RWPE2 (cell line): ENCODE data around the gene TRPM1.

ENCODE experiments used
- ATAC-seq: fragments of 200-7000 bp; cut with Tn5 transposase; 3 replicates; pipeline ENCODE4 v1.9.1; 2021; ENCODE audit warnings: low read depth
- DNase-seq: peaks from one replicate; pipeline ENCODE4 v3.0.0-alpha.2; 2020; ENCODE audit warnings: low spot score
- H3K27ac ChIP-seq: fragments of 450-650 bp; 2 replicates; pipeline ENCODE4 v1.5.1; 2017; ENCODE audit warnings: mild to moderate bottlenecking; ENCODE audit not compliant: poor library complexity, severe bottlenecking
- H3K27me3 ChIP-seq: fragments of 250-450 bp; sonication (Bioruptor Pico); 2 replicates; pipeline ENCODE4 v1.5.1; 2021; ENCODE audit warnings: mild to moderate bottlenecking, moderate library complexity; ENCODE audit not compliant: insufficient read depth, poor library complexity, severe bottlenecking
- H3K36me3 ChIP-seq: fragments of 250-450 bp; sonication (Bioruptor Pico); 2 replicates; pipeline ENCODE4 v1.5.1; 2020; ENCODE audit warnings: low read depth, mild to moderate bottlenecking, moderate library complexity
- H3K4me1 ChIP-seq: fragments of 250-450 bp; sonication (Bioruptor Pico); 2 replicates; pipeline ENCODE4 v1.5.1; 2021; ENCODE audit warnings: mild to moderate bottlenecking, moderate library complexity; ENCODE audit not compliant: insufficient read depth, poor library complexity, severe bottlenecking
- H3K4me3 ChIP-seq: fragments of 250-450 bp; sonication (Bioruptor Pico); 2 replicates; pipeline ENCODE4 v1.5.1; 2021; ENCODE audit warnings: mild to moderate bottlenecking, moderate library complexity; ENCODE audit not compliant: severe bottlenecking
- H3K9me3 ChIP-seq: fragments of 250-450 bp; sonication (Bioruptor Pico); 2 replicates; pipeline ENCODE4 v1.5.1; 2021; ENCODE audit warnings: mild to moderate bottlenecking, moderate library complexity; ENCODE audit not compliant: severe bottlenecking
- TF ChIP-seq, protein P1 (sequence below): fragments of 450-650 bp; IDR thresholded peaks from one replicate; pipeline ENCODE4 v1.5.1; 2017; ENCODE audit warnings: mild to moderate bottlenecking, moderate library complexity; ENCODE audit not compliant: poor library complexity, severe bottlenecking

The TRPM1 gene

DNA sequence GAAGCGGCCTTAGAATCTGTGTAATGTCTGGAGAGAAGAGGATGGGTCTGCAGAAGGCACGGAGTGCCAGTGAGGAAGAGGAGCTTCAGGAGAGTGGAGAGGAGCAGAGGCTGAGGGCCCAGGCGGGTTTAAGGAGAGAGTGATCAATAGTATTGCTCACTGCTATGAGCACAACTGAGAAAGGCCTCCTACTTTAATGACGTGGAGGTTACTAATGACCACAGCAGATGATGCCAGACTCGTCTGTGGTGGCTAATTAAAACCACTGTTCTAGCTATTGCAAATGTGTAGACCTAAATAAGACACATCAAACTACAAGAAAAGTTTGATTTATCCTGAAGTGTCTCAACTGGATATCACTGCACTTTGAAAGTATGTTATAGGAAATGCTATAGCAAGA lies 143.3 kb downstream of the TRPM1 start:
- TF ChIP-seq, protein P1, sequence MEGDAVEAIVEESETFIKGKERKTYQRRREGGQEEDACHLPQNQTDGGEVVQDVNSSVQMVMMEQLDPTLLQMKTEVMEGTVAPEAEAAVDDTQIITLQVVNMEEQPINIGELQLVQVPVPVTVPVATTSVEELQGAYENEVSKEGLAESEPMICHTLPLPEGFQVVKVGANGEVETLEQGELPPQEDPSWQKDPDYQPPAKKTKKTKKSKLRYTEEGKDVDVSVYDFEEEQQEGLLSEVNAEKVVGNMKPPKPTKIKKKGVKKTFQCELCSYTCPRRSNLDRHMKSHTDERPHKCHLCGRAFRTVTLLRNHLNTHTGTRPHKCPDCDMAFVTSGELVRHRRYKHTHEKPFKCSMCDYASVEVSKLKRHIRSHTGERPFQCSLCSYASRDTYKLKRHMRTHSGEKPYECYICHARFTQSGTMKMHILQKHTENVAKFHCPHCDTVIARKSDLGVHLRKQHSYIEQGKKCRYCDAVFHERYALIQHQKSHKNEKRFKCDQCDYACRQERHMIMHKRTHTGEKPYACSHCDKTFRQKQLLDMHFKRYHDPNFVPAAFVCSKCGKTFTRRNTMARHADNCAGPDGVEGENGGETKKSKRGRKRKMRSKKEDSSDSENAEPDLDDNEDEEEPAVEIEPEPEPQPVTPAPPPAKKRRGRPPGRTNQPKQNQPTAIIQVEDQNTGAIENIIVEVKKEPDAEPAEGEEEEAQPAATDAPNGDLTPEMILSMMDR = no peak
- no peak for DNase-seq
- H3K27me3 ChIP-seq = no peaks in the 10 kb centered on the region
- no peaks in the 10 kb centered on the region for H3K9me3 ChIP-seq
- no peak overlapping the region for H3K4me3 ChIP-seq
- H3K27ac ChIP-seq = no peak overlapping the region
- H3K36me3 ChIP-seq = peaks cover 60% of the 10 kb centered on the region
- no peak for ATAC-seq
- peaks cover 29% of the 10 kb centered on the region for H3K4me1 ChIP-seq

DNA sequence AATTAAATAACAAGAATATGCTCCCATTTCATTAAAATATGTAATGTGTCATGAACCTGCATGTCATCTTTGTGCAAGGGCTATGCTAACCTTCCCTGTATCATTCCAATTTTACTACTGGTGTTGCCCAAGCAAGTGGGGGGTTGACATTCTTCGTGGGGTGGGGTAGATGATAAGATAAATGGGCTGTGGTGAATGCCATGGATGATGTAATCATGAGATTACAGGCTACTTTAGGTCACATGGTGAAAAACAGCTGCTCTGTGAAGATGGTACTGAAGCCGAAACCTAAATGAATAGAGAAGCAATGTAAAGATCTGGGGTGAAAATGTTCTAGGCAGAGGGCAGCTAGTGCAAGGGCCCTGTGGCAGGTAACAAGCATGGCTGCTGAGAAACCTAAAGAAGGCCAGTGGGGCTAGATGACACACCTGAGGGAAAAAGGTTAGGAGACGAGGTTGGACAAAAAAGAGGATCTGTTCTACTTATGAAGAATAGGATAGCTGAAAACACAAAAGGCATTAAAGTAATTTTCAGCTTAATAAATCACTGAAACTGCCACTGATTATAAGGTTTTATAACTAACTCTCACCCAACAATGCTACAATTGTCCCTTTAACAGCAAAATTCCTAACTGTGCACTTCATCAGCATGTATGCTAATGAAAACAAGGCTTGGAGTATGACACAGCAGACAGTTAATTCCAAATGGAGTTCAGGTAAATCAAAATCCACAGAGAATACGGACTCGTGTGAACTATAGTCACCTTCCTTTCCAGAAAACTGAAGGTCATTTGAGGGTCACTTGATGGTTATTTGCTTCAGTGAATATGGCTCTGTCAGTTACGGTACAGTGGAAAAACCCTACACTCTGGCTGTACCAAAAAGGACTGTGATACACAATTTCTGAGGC lies 145.1 kb downstream of the TRPM1 start:
- H3K4me3 ChIP-seq = no peak overlapping the region
- TF ChIP-seq, protein P1 = no peak
- H3K9me3 ChIP-seq = no peaks in the 10 kb centered on the region
- ATAC-seq = no peak
- no peak for DNase-seq
- H3K27me3 ChIP-seq = no peaks in the 10 kb centered on the region
- no peak overlapping the region for H3K27ac ChIP-seq
- H3K4me1 ChIP-seq = peaks cover 17% of the 10 kb centered on the region
- peaks cover 78% of the 10 kb centered on the region for H3K36me3 ChIP-seq

DNA sequence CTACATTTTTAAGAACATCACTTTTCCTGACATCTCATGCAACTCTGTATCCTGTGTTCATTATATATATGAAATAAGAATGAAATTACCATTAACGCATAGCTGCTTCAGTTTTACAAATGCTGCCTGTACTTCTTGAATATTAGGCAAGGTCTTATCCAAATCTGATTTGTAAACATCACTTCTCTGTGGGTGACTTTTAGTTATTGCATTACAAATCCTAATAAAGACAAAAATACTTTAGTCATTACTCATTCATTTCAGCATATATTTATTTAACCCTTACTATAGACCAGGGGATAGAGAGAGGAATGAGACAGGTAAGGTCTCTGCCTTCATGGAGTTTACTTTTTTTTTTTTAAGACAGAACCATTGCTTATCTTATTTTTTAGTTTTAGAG lies 146.9 kb downstream of the TRPM1 start:
- ATAC-seq = peak; percentile 22; the same call in 2 of the 3 replicates
- no peak for DNase-seq
- Histone ChIP-seq H3K27me3 (no peaks in the 10 kb centered on the region), H3K4me1 (peaks cover 16% of the 10 kb centered on the region), H3K36me3 (peaks cover 82% of the 10 kb centered on the region), H3K9me3 (no peaks in the 10 kb centered on the region), H3K4me3 (no peak overlapping the region), H3K27ac (peak overlapping the region; percentile 30)
- TF ChIP-seq, protein P1 = no peak

DNA sequence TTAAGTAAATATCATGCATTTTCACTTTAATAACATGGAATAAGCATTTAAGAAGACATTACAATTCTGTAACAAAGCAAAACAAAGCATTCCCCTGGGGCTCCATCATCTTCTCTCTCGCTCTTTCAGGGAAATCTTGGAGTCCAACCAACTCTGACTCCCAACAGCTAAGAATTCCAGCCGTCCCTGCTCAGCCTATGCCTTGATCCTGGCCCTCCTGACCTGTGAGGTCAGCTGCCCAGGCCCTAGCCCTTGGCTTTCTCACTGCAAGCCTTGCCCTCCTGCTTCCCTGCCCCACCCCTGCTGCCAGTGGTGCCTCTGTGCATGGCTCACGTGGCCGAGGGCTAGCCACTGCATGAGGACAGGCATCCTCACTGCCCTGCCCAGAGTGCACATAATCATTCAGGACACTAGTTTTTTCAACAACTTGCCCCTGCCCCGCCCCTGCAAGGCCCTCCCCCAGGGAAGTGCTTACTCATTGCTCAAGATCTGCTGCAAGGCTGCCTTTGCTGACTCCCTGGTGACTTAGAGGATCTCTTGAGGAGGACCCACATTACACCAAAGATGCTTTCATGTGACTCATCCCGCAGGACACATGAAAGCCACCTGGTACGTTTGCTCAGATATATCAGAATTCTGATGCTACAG lies 147.7 kb downstream of the TRPM1 start:
- peaks cover 16% of the 10 kb centered on the region for H3K4me1 ChIP-seq
- H3K27ac ChIP-seq = peak overlapping the region; percentile 30
- H3K36me3 ChIP-seq = peaks cover 84% of the 10 kb centered on the region
- ATAC-seq (peak; percentile 95), DNase-seq (peak; percentile 85)
- no peaks in the 10 kb centered on the region for H3K27me3 ChIP-seq
- H3K9me3 ChIP-seq = no peaks in the 10 kb centered on the region
- TF ChIP-seq, protein P1 = no peak
- no peak overlapping the region for H3K4me3 ChIP-seq
